ENCODE data around the gene PKNOX2. TPM values are rescaled to one million over a fixed set of nuclear protein-coding genes. Genes with fewer than 3 reads are reported as not detected.

PKNOX2 gene
- total RNA-seq, 2 experiments from 2014 or later, result not detected

- no peaks in the 10 kb centered on the region for H3K79me2 ChIP-seq (ENCODE audit: insufficient read depth, low read depth, low read length)
- POLR2A ChIA-PET, result interaction anchor here (0.6 kb wide), 1 partner anchor 27 kb away, joined by 3 read pairs; no protein-coding TSS in a partner anchor
- no TSS peak for BruUV-seq (replicated peaks)
- H3K4me3 ChIP-seq (ENCODE audit: low read depth, low read length, poor library complexity, severe bottlenecking), result no peak overlapping the region
- intact Hi-C loops (cut with micrococcal nuclease; ENCODE audit: unreplicated experiment), result loop anchor here (10.0 kb wide), 1 partner anchor 462 kb away; no protein-coding TSS in a partner anchor
- no peaks in the 10 kb centered on the region for H3K9me3 ChIP-seq (ENCODE audit: low read length)
- H3K4me2 ChIP-seq (ENCODE audit: low read length), result no peak overlapping the region
- no peaks in the 10 kb centered on the region for H4K20me1 ChIP-seq (ENCODE audit: insufficient read depth, low read length)
- H3K9me2 ChIP-seq (ENCODE audit: insufficient read depth, low read length), result no peaks in the 10 kb centered on the region
- no peak overlapping the region for H2AFZ ChIP-seq (ENCODE audit: low read length)
- H3K4me1 ChIP-seq (ENCODE audit: insufficient read depth, low read length, poor library complexity, severe bottlenecking), result peaks cover 5% of the 10 kb centered on the region
- CTCF ChIA-PET (ENCODE audit: unreplicated experiment), result interaction anchor here (0.5 kb wide), 1 partner anchor 198 kb away, joined by 3 read pairs; no protein-coding TSS in a partner anchor
- DNase-seq (ENCODE audit: low spot score), result peak; percentile 21
- no peaks in the 10 kb centered on the region for H3K36me3 ChIP-seq (ENCODE audit: insufficient read depth, low read length)
- H3K27ac ChIP-seq (ENCODE audit: low read depth, low read length, poor library complexity, severe bottlenecking), result no peak overlapping the region
- no peak for TF ChIP-seq EZH2phosphoT487 (IDR thresholded peaks at IDR 0.05; ENCODE audit: borderline replicate concordance, low read depth, low read length)
- no peak for TF ChIP-seq CTCF (conservative IDR thresholded peaks at IDR 0.05; ENCODE audit: low read length)
These were observed 262.4 kb downstream of the PKNOX2 start for GRCh38 chr11:125426818-125427528.

DNA sequence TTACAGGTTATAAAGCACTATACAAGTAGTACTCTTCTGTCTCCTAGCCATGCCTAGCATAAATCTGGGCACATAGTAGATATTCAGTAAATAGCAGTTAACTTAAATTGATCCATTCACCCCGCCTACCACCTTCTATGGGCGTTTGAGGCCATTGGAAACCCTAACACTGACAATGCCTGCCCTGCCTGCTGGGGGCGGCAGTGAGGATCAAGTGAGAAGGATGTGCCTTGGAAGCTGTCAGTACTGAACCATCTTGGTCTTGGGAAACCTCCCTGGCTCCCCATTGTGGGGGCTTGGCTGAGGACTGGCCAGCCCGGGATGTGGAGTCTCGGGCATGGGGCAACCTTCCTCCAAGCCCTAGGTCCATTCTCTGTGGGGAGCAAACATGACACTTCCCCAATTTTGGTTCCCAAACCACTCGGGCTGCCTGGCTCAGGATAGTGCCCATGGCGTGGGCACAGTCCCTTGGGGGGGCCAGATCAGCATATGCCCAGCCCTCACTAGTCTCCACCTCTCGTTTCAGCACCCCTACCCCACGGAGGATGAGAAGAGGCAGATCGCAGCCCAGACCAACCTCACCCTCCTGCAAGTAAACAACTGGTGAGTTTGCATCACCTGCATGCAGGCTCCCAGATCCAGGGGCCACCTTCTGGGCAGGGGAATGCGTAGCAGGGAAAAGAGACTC, 264.1 kb downstream of the PKNOX2 start:
- no peak overlapping the region for H3K4me2 ChIP-seq (ENCODE audit: low read length)
- no peaks in the 10 kb centered on the region for H3K79me2 ChIP-seq (ENCODE audit: insufficient read depth, low read depth, low read length)
- no TSS peak for BruUV-seq (replicated peaks)
- no peak for DNase-seq (ENCODE audit: low spot score)
- H2AFZ ChIP-seq (ENCODE audit: low read length), result no peak overlapping the region
- ChIA-PET POLR2A (no interaction called here), CTCF (ENCODE audit: unreplicated experiment) (interaction anchor here (0.6 kb wide), 1 partner anchor 35 kb away, joined by 3 read pairs; no protein-coding TSS in a partner anchor)
- H3K4me3 ChIP-seq (ENCODE audit: low read depth, low read length, poor library complexity, severe bottlenecking), result no peak overlapping the region
- no peaks in the 10 kb centered on the region for H3K9me2 ChIP-seq (ENCODE audit: insufficient read depth, low read length)
- no peaks in the 10 kb centered on the region for H3K36me3 ChIP-seq (ENCODE audit: insufficient read depth, low read length)
- H3K4me1 ChIP-seq (ENCODE audit: insufficient read depth, low read length, poor library complexity, severe bottlenecking), result peaks cover 5% of the 10 kb centered on the region
- no peaks in the 10 kb centered on the region for H4K20me1 ChIP-seq (ENCODE audit: insufficient read depth, low read length)
- intact Hi-C loops (cut with micrococcal nuclease; ENCODE audit: unreplicated experiment), result loop anchor here (10.0 kb wide), 1 partner anchor 464 kb away; no protein-coding TSS in a partner anchor
- no peak for TF ChIP-seq EZH2phosphoT487 (IDR thresholded peaks at IDR 0.05; ENCODE audit: borderline replicate concordance, low read depth, low read length)
- TF ChIP-seq CTCF (conservative IDR thresholded peaks at IDR 0.05; ENCODE audit: low read length), result no peak
- H3K9me3 ChIP-seq (ENCODE audit: low read length), result no peaks in the 10 kb centered on the region
- no peak overlapping the region for H3K27ac ChIP-seq (ENCODE audit: low read depth, low read length, poor library complexity, severe bottlenecking)

Measured in OCI-LY7 (cell line).